SU-DHL-6 (cell line): ENCODE results near the gene TBC1D10A.

Experiments used
- EZH2phosphoT487 ChIP-seq: fragments of 200-600 bp; sonication (generic), shearing (Covaris generic); conservative IDR thresholded peaks from 2 replicates; pipeline ENCODE4 v1.6.1; 2018; ENCODE audit warnings: mild to moderate bottlenecking, antibody characterized with exemption, low read length, moderate library complexity, mixed read lengths
- TF ChIP-seq, protein P1 (sequence below): fragments of 200-600 bp; sonication (generic); IDR thresholded peaks from one replicate; pipeline ENCODE4 v1.5.1; 2017; ENCODE audit warnings: antibody characterized with exemption, mild to moderate bottlenecking, low read length, moderate library complexity; ENCODE audit not compliant: insufficient read depth, poor library complexity, severe bottlenecking

DNA sequence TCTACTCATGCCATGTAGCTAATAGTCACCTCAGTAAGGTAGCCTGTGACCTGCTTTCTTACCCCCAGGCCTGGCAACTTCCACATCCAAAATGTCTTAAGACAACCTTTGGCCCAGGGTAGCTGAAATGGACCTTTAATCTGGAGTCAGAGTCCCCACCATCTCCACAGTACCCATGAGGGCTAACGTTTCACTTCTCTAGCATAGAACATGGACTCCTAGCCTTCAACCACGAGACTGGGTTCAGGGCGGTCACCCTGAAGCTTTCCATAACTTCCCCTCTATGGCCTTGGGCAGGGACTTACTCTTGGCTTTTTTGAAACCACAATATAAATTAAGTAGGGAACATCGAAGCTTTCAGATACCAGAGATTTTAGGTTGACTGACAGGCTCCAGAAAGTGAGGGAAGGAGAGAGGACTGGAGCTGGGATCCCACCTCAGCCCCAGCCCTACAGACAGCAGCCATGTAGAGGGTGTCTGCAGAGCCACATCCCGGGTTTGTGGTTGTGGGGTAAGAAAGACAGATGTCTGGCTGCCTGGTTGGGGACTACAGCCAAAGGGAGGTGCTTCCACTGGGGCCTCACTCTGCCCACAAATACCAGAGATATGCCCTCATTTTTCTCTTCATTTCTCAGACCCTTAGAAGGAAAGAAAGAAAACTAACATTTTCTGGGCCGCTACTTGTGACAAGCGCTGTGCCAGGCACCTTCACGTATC lies 2.6 kb downstream of the TBC1D10A start:
- TF ChIP-seq, protein P1, sequence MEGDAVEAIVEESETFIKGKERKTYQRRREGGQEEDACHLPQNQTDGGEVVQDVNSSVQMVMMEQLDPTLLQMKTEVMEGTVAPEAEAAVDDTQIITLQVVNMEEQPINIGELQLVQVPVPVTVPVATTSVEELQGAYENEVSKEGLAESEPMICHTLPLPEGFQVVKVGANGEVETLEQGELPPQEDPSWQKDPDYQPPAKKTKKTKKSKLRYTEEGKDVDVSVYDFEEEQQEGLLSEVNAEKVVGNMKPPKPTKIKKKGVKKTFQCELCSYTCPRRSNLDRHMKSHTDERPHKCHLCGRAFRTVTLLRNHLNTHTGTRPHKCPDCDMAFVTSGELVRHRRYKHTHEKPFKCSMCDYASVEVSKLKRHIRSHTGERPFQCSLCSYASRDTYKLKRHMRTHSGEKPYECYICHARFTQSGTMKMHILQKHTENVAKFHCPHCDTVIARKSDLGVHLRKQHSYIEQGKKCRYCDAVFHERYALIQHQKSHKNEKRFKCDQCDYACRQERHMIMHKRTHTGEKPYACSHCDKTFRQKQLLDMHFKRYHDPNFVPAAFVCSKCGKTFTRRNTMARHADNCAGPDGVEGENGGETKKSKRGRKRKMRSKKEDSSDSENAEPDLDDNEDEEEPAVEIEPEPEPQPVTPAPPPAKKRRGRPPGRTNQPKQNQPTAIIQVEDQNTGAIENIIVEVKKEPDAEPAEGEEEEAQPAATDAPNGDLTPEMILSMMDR, result no peak
- no peak for TF ChIP-seq EZH2phosphoT487
